OCI-LY3 (cell line): ENCODE data around the gene GALNT2.

Experiments
- H2AFZ ChIP-seq: fragments of 200-600, 300-600 bp; shearing (Covaris generic); 2 replicates; pipeline ENCODE4 v1.6.0; 2014; ENCODE audit warnings: antibody characterized with exemption, low read depth, low read length
- H3K27ac ChIP-seq: fragments of 200-600, 300-600 bp; sonication (generic); 2 replicates; pipeline ENCODE4 v1.5.1; 2014; ENCODE audit warnings: mild to moderate bottlenecking, low read length, moderate library complexity, mixed read lengths
- H3K27me3 ChIP-seq: fragments of 200-600, 300-600 bp; sonication (generic); 2 replicates; pipeline ENCODE4 v1.6.1; 2014; ENCODE audit warnings: low read depth, low read length, mixed read lengths
- H3K36me3 ChIP-seq: fragments of 200-600, 300-600 bp; sonication (generic); replicated peaks from 2 replicates; pipeline ENCODE3; 2014; ENCODE audit warnings: low read depth, low read length, mixed read lengths
- H3K4me1 ChIP-seq: fragments of 300-600, 200-600 bp; sonication (generic); 2 replicates; pipeline ENCODE4 v1.6.1; 2014; ENCODE audit warnings: low read length, mixed read lengths
- H3K4me2 ChIP-seq: fragments of 200-600, 300-600 bp; sonication (generic); 2 replicates; pipeline ENCODE4 v1.6.1; 2014; ENCODE audit warnings: low read length, mixed read lengths
- H3K4me3 ChIP-seq: fragments of 300-600, 200-600 bp; sonication (generic); 2 replicates; pipeline ENCODE4 v1.5.1; 2014; ENCODE audit warnings: antibody characterized with exemption, mild to moderate bottlenecking, low read length, moderate library complexity
- H3K79me2 ChIP-seq: fragments of 300-600, 200-600 bp; shearing (Covaris generic); 2 replicates; pipeline ENCODE4 v1.6.1; 2014; ENCODE audit warnings: mild to moderate bottlenecking, low read length, mixed read lengths
- H3K9ac ChIP-seq: fragments of 300-600, 200-600 bp; shearing (Covaris generic); 2 replicates; pipeline ENCODE4 v1.6.0; 2014; ENCODE audit warnings: mild to moderate bottlenecking, low read length, moderate library complexity
- H3K9me3 ChIP-seq: fragments of 200-600, 300-600 bp; shearing (Covaris generic); 2 replicates; pipeline ENCODE4 v1.6.1; 2014; ENCODE audit warnings: low read length, mixed read lengths; ENCODE audit not compliant: insufficient read depth
- H4K20me1 ChIP-seq: fragments of 200-600, 300-600 bp; sonication (generic); 2 replicates; pipeline ENCODE4 v1.6.1; 2016; ENCODE audit warnings: low read length, mixed read lengths; ENCODE audit not compliant: insufficient read depth
- CTCF ChIP-seq: fragments of 200-600, 300-600 bp; sonication (generic); IDR thresholded peaks from 2 replicates; pipeline ENCODE4 v1.5.1; 2014; ENCODE audit warnings: antibody characterized with exemption, low read length, low read depth
- EZH2phosphoT487 ChIP-seq: fragments of 200-600 bp; shearing (Covaris generic); IDR thresholded peaks from 2 replicates; pipeline ENCODE4 v1.6.1; 2018; ENCODE audit warnings: antibody characterized with exemption, mixed run types, low read depth

The GALNT2 gene

GRCh38 chr1:230132758-230133157, 65.7 kb downstream of the GALNT2 start:
- Histone ChIP-seq H3K36me3 (no peaks in the 10 kb centered on the region), H3K4me1 (no peaks in the 10 kb centered on the region), H3K79me2 (peaks cover 32% of the 10 kb centered on the region), H3K9me3 (no peaks in the 10 kb centered on the region), H3K4me2 (no peak overlapping the region), H4K20me1 (peaks cover 27% of the 10 kb centered on the region), H3K4me3 (no peak overlapping the region), H3K27ac (no peak overlapping the region), H3K9ac (no peak overlapping the region), H3K27me3 (no peaks in the 10 kb centered on the region), H2AFZ (no peak overlapping the region)
- TF ChIP-seq EZH2phosphoT487 = no peak
- TF ChIP-seq CTCF = no peak

GRCh38 chr1:230135726-230136125, 68.7 kb downstream of the GALNT2 start:
- Histone ChIP-seq H3K9ac (no peak overlapping the region), H3K9me3 (no peaks in the 10 kb centered on the region), H3K4me3 (no peak overlapping the region), H3K4me2 (no peak overlapping the region), H3K79me2 (peaks cover 14% of the 10 kb centered on the region), H3K4me1 (no peaks in the 10 kb centered on the region), H3K27me3 (no peaks in the 10 kb centered on the region), H2AFZ (no peak overlapping the region), H4K20me1 (peaks cover 15% of the 10 kb centered on the region; the same call in 1 of the 2 replicates), H3K27ac (no peak overlapping the region), H3K36me3 (no peaks in the 10 kb centered on the region)
- no peak for TF ChIP-seq EZH2phosphoT487
- TF ChIP-seq CTCF = no peak

GRCh38 chr1:230136453-230137336, 69.7 kb downstream of the GALNT2 start:
- Histone ChIP-seq H3K4me2 (no peak overlapping the region), H3K9me3 (no peaks in the 10 kb centered on the region), H3K36me3 (no peaks in the 10 kb centered on the region), H3K4me1 (no peaks in the 10 kb centered on the region; the same call in 1 of the 2 replicates), H3K27ac (no peak overlapping the region), H3K4me3 (no peak overlapping the region), H2AFZ (no peak overlapping the region), H3K27me3 (no peaks in the 10 kb centered on the region), H3K9ac (no peak overlapping the region), H4K20me1 (peaks cover 16% of the 10 kb centered on the region; the same call in 1 of the 2 replicates), H3K79me2 (peaks cover 15% of the 10 kb centered on the region)
- TF ChIP-seq CTCF = no peak
- TF ChIP-seq EZH2phosphoT487 = no peak

- H4K20me1 ChIP-seq = 0 out of 2 replicates have a peak, but pooled peaks cover 13% of the 10 kb centered on the region
- H3K9ac ChIP-seq = no peak overlapping the region
- no peak overlapping the region for H2AFZ ChIP-seq
- H3K36me3 ChIP-seq = no peaks in the 10 kb centered on the region
- no peak for TF ChIP-seq EZH2phosphoT487
- TF ChIP-seq CTCF = no peak
- H3K27me3 ChIP-seq = no peaks in the 10 kb centered on the region
- H3K9me3 ChIP-seq = no peaks in the 10 kb centered on the region
- H3K4me1 ChIP-seq = no peaks in the 10 kb centered on the region; the same call in 1 of the 2 replicates
- H3K79me2 ChIP-seq = peaks cover 14% of the 10 kb centered on the region
- H3K4me2 ChIP-seq = no peak overlapping the region
- no peak overlapping the region for H3K27ac ChIP-seq
- H3K4me3 ChIP-seq = no peak overlapping the region
Observed at GRCh38 chr1:230137337-230137815, 70.3 kb downstream of the GALNT2 start.
